Measurements from ENCODE around the gene RPS6KC1.
"Not testable (repeated sequence)": the region's sequence is repeated elsewhere in the genome, so short reads cannot be mapped to it uniquely, and the experiment has no call there.

RPS6KC1 gene

GRCh38 chr1:213051127-213051880 is at the start of gene RPS6KC1:
TSS of gene RPS6KC1 (plus strand) at chr1:213051241. CDS start at chr1:213051405, 164 bp downstream.
- peak; percentile 40 to 70 for DNase-seq

- DNase-seq = no peak
Observed at GRCh38 chr1:213003256-213003655, 47.8 kb upstream of the RPS6KC1 start.

- no peak for DNase-seq
Observed at GRCh38 chr1:213008564-213008963, 42.5 kb upstream of the RPS6KC1 start.

GRCh38 chr1:213014642-213015041 is 36.4 kb upstream of the RPS6KC1 start:
- DNase-seq = peak in 1 of 2 experiments; percentile 17

GRCh38 chr1:213015099-213016050 is 35.7 kb upstream of the RPS6KC1 start, which contains the start of gene ANGEL2:
TSS of gene ANGEL2 (minus strand) at chr1:213015867. CDS start at chr1:213015671, 196 bp downstream.
- peak; percentile 95 to 96 for DNase-seq

GRCh38 chr1:213017447-213018273 is 33.4 kb upstream of the RPS6KC1 start:
- DNase-seq = no peak

- DNase-seq = no peak
Observed at GRCh38 chr1:213019450-213019849, 31.6 kb upstream of the RPS6KC1 start.

GRCh38 chr1:213020016-213020415 is 31.0 kb upstream of the RPS6KC1 start:
- DNase-seq = no peak

- DNase-seq = not testable (repeated sequence)
Observed at GRCh38 chr1:213027024-213027423, 24.0 kb upstream of the RPS6KC1 start.

GRCh38 chr1:213032651-213033050 is 18.4 kb upstream of the RPS6KC1 start:
- no peak for DNase-seq

- no peak for DNase-seq
Observed at GRCh38 chr1:213034713-213035112, 16.3 kb upstream of the RPS6KC1 start.

GRCh38 chr1:213035573-213035972 is 15.5 kb upstream of the RPS6KC1 start:
- DNase-seq = no peak

- no peak for DNase-seq
Observed at GRCh38 chr1:213041443-213041842, 9.6 kb upstream of the RPS6KC1 start.

GRCh38 chr1:213045321-213046226 is 5.5 kb upstream of the RPS6KC1 start:
- DNase-seq = not testable (repeated sequence)

- DNase-seq = no peak
Observed at GRCh38 chr1:213049232-213049631, 1.8 kb upstream of the RPS6KC1 start.

- DNase-seq = no peak
Observed at GRCh38 chr1:213050745-213051126, 305 bp upstream of the RPS6KC1 start.

GRCh38 chr1:213051881-213052202 is 801 bp downstream of the RPS6KC1 start:
- DNase-seq = no peak

- DNase-seq = no peak
Observed at GRCh38 chr1:213053455-213053854, 2.4 kb downstream of the RPS6KC1 start.

GRCh38 chr1:213054142-213054541 is 3.1 kb downstream of the RPS6KC1 start:
- DNase-seq = no peak

GRCh38 chr1:213054733-213055591 is 3.9 kb downstream of the RPS6KC1 start:
- DNase-seq = no peak

- DNase-seq = no peak
Observed at GRCh38 chr1:213055767-213056166, 4.7 kb downstream of the RPS6KC1 start.

Data from NCI-H524 (cell line).